Measurements from ENCODE around the gene FAM120B. TPM values are rescaled to one million over a fixed set of nuclear protein-coding genes. Genes with fewer than 3 reads are reported as not detected.
"Not testable (repeated sequence)": the region's sequence is repeated elsewhere in the genome, so short reads cannot be mapped to it uniquely, and the experiment has no call there.

Gene FAM120B
- total RNA-seq, 1 donor, result 18.7 TPM

DNA sequence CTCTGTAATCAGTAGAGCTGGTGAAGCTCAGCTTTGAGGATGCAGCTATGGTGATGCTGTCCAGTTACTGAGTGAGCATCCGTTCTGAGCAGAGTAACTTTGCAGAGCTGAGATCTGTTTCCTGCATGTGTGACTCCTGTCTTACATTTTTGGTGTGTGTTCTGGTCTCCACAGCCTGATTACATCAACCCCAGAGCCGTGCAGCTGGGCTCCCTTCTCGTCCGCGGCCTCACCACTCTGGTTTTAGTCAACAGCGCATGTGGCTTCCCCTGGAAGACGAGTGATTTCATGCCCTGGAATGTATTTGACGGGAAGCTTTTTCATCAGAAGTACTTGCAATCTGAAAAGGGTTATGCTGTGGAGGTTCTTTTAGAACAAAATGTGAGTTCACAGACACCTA is 81.6 kb downstream of the FAM120B start:
- H3K27me3 ChIP-seq (ENCODE audit: insufficient read depth, low read length), result no peaks in the 10 kb centered on the region
- H3K9me3 ChIP-seq (ENCODE audit: low read depth, low read length), result no peaks in the 10 kb centered on the region
- no peaks in the 10 kb centered on the region for H3K4me1 ChIP-seq (ENCODE audit: insufficient read depth, low read length)
- H3K4me3 ChIP-seq (ENCODE audit: low read length), result no peak overlapping the region

DNA sequence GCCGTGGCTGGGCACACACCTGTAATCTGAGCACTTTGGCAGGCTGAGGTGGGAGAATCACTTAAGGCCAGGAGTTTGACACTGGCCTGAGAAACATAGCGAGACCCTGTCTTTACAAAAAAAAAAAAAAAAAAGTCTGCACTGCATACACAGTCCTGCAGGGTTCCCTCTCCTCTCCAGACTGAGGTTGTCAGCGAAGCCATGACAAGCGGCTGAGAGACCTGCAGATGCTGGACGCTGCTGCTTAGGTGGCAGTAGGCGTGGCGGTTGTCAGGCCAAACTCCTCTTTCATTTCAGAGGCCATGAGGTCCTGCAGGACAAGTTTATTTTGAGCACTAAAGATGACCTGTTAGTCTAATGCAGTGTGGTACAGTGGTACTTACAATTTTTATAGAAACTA is 86.5 kb downstream of the FAM120B start:
- H3K9me3 ChIP-seq (ENCODE audit: low read depth, low read length), result no peaks in the 10 kb centered on the region
- H3K27me3 ChIP-seq (ENCODE audit: insufficient read depth, low read length), result no peaks in the 10 kb centered on the region
- H3K4me1 ChIP-seq (ENCODE audit: insufficient read depth, low read length), result no peaks in the 10 kb centered on the region
- H3K4me3 ChIP-seq (ENCODE audit: low read length), result no peak overlapping the region

DNA sequence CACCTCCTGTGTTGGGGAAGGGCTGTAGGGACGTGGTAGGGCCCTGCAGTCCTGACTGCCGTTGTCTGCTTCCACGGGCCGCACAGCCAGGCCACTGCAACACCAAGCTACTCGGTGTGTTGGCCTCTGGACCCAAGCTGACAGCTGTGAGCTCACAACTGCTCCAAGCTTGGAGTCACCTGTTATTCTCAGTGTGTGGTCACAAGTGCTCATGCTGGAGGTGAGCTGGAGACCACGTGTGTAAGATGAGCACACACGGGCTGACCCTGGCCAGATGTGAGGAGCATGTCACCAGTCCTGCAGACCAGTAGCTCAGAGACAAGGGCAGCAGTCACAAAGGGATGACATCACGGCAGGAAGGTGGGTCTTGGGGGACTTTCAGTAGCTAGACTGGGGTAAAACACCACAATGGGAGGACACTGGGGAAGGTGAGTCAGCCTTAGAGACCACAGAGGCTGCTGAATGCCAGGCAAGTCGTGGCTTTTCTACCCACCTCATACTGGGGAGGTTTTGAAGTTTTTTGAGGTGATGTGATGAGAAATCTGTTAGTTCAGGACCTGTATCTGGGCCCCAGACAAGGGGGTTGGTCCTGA is 87.3 kb downstream of the FAM120B start:
- H3K27me3 ChIP-seq (ENCODE audit: insufficient read depth, low read length), result no peaks in the 10 kb centered on the region
- H3K9me3 ChIP-seq (ENCODE audit: low read depth, low read length), result no peaks in the 10 kb centered on the region
- no peak overlapping the region for H3K4me3 ChIP-seq (ENCODE audit: low read length)
- H3K4me1 ChIP-seq (ENCODE audit: insufficient read depth, low read length), result no peaks in the 10 kb centered on the region

DNA sequence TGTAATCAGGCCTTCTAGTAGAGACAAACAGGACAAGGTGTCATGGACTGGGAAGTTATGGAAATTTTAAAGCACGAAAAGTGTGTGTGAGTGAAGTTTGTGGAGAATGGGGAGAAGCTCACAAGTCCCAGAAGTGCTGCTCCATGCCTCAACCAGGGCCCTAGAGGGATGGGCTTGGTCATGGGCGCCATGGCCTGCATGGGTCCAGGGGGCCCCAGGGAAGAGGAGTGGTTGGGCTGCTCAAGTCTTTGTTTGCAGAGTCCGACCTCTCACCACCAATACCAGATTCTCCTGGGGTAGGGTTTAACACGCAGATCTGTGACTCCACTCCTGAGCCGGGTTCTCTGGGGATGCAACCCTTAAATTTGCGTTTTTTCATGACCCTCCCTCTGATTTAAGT is 88.4 kb downstream of the FAM120B start:
- H3K4me3 ChIP-seq (ENCODE audit: low read length), result no peak overlapping the region
- H3K4me1 ChIP-seq (ENCODE audit: insufficient read depth, low read length), result no peaks in the 10 kb centered on the region
- no peaks in the 10 kb centered on the region for H3K9me3 ChIP-seq (ENCODE audit: low read depth, low read length)
- no peaks in the 10 kb centered on the region for H3K27me3 ChIP-seq (ENCODE audit: insufficient read depth, low read length)

DNA sequence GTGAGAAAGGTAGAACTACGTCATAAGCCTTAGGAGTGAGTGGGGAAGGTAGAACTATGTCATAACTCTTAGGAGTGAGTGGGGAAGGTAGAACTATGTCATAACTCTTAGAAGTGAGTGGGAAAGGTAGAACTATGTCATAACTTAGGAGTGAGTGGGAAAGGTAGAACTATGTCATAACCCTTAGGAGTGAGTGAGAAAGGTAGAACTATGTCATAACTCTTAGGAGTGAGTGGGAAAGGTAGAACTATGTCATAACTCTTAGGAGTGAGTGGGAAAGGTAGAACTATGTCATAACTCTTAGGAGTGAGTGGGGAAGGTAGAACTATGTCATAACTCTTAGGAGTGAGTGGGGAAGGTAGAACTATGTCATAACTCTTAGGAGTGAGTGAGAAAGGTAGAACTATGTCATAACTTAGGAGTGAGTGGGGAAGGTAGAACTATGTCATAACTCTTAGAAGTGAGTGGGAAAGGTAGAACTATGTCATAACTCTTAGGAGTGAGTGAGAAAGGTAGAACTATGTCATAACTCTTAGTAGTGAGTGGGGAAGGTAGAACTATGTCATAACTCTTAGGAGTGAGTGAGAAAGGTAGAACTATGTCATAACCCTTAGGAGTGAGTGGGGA is 92.3 kb downstream of the FAM120B start:
- H3K4me1 ChIP-seq (ENCODE audit: insufficient read depth, low read length); H3K27me3 ChIP-seq (ENCODE audit: insufficient read depth, low read length); H3K4me3 ChIP-seq (ENCODE audit: low read length); H3K9me3 ChIP-seq (ENCODE audit: low read depth, low read length): not testable (repeated sequence)

DNA sequence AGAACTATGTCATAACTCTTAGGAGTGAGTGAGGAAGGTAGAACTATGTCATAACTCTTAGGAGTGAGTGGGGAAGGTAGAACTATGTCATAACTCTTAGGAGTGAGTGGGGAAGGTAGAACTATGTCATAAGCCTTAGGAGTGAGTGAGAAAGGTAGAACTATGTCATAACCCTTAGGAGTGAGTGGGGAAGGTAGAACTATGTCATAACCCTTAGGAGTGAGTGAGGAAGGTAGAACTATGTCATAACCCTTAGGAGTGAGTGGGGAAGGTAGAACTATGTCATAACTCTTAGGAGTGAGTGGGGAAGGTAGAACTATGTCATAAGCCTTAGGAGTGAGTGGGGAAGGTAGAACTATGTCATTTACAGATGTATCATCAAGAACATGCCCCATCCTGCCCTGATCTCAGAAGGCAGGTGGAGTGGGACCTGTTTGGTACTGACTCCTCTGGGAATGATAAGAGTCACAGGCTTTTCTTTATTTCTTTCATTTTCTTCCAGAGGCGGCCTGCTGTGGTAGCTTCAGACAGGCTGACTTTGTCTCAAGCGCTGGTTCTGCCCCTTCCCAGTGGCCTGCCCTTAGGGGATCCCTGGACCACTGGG is 93.5 kb downstream of the FAM120B start:
- not testable (repeated sequence) for H3K27me3 ChIP-seq (ENCODE audit: insufficient read depth, low read length); H3K4me3 ChIP-seq (ENCODE audit: low read length); H3K4me1 ChIP-seq (ENCODE audit: insufficient read depth, low read length); H3K9me3 ChIP-seq (ENCODE audit: low read depth, low read length)

DNA sequence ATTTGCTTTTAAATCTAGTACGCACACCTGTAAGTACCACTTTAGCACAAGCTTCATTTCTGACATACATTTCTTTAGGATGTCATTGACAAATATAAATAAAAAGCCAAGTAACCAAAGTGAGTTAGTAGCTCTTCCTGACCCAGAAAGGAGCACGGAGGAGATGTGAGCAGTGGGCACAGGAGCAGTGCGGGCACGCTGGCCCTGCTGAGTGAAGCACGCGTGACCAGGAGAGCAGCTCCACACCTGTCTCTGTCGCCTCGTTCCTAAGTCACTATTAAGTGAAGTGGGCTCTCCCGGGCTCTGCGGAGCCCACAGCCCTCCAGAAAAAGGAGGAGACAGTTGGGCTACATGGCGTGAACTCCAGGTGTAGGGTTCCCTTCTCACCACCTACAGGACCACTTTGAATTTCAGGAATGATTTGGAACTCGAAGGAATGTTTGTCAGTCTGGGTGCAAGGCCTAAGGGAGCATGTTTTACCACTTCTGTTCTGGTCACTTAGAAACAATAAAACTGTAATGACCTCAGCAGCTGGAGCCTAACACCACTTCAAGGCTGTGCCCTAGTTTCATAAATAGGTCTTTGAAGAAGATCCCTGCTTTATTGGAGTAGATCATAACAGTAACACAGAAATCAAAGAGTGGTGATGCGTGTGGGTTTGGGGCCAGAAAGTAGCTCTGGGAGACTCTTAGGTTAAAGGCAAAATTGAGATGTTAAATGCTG is 95.9 kb downstream of the FAM120B start:
- Histone ChIP-seq H3K4me1 (ENCODE audit: insufficient read depth, low read length) (no peaks in the 10 kb centered on the region), H3K4me3 (ENCODE audit: low read length) (no peak overlapping the region), H3K27me3 (ENCODE audit: insufficient read depth, low read length) (no peaks in the 10 kb centered on the region), H3K9me3 (ENCODE audit: low read depth, low read length) (no peaks in the 10 kb centered on the region)

DNA sequence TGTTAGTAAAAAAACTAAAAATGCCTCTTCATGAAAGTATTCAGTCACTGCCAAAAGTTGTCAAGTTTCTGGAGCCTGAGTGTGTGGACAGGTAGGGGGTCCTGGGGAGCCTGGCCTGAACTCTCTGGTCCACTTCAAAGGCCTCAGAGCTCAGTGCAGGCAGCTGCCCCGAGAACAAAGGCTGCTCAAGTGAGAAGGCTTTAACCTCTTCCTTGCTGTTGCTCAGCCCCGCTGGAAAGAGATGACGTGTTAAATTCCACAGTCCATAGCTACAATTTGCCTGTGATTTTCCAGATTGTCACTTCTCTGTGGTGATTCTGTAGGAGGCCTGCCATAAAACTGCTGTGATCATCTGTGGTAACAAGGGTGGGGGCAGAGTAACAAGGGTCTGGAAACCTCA is 96.9 kb downstream of the FAM120B start:
- no peaks in the 10 kb centered on the region for H3K9me3 ChIP-seq (ENCODE audit: low read depth, low read length)
- H3K4me3 ChIP-seq (ENCODE audit: low read length), result no peak overlapping the region
- H3K4me1 ChIP-seq (ENCODE audit: insufficient read depth, low read length), result no peaks in the 10 kb centered on the region
- H3K27me3 ChIP-seq (ENCODE audit: insufficient read depth, low read length), result no peaks in the 10 kb centered on the region

DNA sequence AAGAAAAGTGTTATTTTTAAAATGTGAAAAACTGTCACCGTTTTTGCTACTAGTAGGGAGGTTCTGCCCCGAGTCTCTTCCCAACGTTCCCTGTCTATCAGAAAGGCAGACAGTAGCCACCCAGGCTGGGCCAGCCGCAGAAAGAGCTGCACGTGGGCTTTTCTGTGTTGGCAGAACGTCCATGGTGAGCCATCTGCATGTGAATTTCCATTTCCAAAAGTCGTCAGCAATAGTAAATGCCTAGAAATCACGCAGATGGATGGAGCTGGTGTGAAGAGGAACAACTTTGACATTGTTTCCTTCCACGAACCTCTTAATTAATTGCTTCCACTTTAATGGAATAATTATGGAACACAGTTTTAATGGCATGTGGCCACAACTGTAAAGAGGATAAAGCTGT is 97.5 kb downstream of the FAM120B start:
- H3K9me3 ChIP-seq (ENCODE audit: low read depth, low read length), result no peaks in the 10 kb centered on the region
- H3K4me3 ChIP-seq (ENCODE audit: low read length), result no peak overlapping the region
- H3K4me1 ChIP-seq (ENCODE audit: insufficient read depth, low read length), result no peaks in the 10 kb centered on the region
- H3K27me3 ChIP-seq (ENCODE audit: insufficient read depth, low read length), result no peaks in the 10 kb centered on the region

DNA sequence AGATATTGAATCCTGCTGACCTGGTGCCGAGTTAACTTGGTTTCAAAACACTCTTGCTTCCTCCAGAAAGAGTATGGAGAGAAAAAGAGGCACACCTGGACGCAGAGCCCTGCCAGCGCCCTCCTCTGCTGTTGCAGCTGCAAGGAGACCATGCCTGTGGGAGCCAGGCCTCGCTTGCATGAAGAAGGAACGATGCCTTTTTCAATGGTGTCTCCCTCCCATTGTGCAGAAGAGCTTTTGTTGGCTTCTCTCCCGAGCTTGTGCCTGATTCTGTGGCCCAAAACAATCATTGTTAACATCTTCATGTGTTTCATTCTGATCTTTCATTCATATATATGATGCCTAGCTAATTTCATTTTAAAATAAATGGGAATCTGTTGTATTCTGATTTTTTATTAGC is 98.1 kb downstream of the FAM120B start:
- H3K4me3 ChIP-seq (ENCODE audit: low read length), result no peak overlapping the region
- H3K27me3 ChIP-seq (ENCODE audit: insufficient read depth, low read length), result no peaks in the 10 kb centered on the region
- H3K4me1 ChIP-seq (ENCODE audit: insufficient read depth, low read length), result no peaks in the 10 kb centered on the region
- H3K9me3 ChIP-seq (ENCODE audit: low read depth, low read length), result no peaks in the 10 kb centered on the region

DNA sequence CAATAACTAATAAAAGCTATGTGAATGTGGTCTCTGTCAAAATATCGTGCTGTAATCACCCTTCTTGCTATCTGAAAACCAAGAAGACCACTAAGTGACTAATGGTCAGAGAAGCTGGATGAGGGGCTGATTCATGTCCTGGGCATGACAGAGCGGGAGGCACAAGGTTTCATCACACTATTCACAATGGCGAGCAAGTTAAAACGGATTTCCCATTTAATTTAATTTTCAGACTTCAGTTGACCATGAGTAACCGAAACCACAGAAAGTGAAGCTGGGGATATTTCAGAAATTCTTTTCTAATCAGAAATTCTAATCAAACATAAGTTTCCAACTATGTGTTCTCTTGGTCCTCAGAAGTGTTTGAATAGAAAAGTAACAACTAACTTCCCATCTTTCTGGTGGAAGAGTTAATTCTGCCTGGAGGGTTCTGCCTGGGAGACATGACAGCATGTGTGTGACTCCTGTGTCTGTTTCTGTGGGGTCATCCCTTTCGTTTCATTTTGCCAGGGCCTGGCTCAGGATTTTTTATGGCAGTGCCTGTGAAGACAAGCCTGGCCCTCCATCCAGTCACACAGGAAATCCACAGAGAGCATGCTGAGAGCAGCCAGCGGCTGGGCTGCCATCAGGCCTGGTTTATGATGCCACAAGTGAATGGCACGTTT is 98.9 kb downstream of the FAM120B start:
- Histone ChIP-seq H3K4me1 (ENCODE audit: insufficient read depth, low read length) (no peaks in the 10 kb centered on the region), H3K4me3 (ENCODE audit: low read length) (no peak overlapping the region), H3K9me3 (ENCODE audit: low read depth, low read length) (no peaks in the 10 kb centered on the region), H3K27me3 (ENCODE audit: insufficient read depth, low read length) (no peaks in the 10 kb centered on the region)

DNA sequence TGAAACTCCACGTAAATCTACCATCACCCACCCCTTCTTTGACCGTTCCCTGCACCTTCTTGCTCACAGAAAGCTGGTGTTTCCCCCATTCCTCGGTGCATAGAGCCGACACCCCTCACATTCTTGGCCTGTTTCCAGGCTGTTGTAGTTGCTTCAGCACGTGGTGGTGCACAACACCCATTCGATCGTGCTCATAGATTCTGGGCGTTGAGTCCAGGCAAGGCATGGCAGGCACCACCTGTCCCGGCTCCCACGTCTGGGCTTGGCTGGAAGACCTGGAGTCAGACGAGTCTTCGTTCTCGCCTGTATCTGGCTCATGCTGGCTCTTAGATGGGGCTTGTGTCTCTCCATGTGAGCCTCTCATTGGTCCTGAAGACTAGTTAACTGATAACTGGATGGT is 100.6 kb downstream of the FAM120B start:
- H3K27me3 ChIP-seq (ENCODE audit: insufficient read depth, low read length), result no peaks in the 10 kb centered on the region
- H3K9me3 ChIP-seq (ENCODE audit: low read depth, low read length), result peaks cover 6% of the 10 kb centered on the region
- no peak overlapping the region for H3K4me3 ChIP-seq (ENCODE audit: low read length)
- no peaks in the 10 kb centered on the region for H3K4me1 ChIP-seq (ENCODE audit: insufficient read depth, low read length)

DNA sequence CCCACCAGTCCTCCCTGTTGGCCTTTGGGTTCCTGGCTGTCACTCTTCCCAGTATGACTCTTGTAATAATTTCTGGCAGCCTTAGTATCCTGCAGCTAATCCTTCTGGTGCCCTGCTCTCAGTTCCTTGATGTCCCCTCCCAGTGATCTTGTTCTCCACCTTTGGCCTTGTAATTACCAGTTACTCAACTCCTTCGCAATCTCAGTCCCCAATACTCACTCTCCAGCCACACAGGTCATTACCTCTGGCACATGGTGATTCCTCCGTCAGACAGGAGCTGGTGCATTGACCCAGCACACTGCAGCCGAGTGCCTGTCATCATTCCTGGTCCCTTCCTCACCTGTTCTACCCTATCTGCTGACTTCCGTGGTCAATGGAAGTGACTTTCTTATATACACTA is 101.4 kb downstream of the FAM120B start:
- peaks cover 6% of the 10 kb centered on the region for H3K9me3 ChIP-seq (ENCODE audit: low read depth, low read length)
- H3K4me3 ChIP-seq (ENCODE audit: low read length), result no peak overlapping the region
- no peaks in the 10 kb centered on the region for H3K27me3 ChIP-seq (ENCODE audit: insufficient read depth, low read length)
- no peaks in the 10 kb centered on the region for H3K4me1 ChIP-seq (ENCODE audit: insufficient read depth, low read length)

DNA sequence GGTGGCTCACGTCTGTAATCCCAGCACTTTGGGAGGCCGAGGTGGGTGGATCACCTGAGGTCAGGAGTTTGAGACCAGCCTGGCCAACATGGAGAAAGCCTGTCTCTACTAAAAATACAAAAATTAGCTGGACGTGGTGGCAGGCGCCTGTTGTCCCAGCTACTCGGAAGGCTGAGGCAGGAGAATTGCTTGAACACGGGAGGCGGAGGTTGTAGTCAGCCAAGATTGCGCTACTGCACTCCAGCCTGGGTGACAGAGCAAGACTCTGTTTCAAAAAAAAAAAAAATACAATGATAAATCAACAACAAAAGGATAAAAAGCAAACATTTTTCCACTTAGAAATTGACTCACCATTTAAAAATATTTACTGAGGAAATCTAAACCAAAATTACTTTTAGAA is 103.2 kb downstream of the FAM120B start:
- not testable (repeated sequence) for H3K27me3 ChIP-seq (ENCODE audit: insufficient read depth, low read length); H3K9me3 ChIP-seq (ENCODE audit: low read depth, low read length); H3K4me1 ChIP-seq (ENCODE audit: insufficient read depth, low read length); H3K4me3 ChIP-seq (ENCODE audit: low read length)

DNA sequence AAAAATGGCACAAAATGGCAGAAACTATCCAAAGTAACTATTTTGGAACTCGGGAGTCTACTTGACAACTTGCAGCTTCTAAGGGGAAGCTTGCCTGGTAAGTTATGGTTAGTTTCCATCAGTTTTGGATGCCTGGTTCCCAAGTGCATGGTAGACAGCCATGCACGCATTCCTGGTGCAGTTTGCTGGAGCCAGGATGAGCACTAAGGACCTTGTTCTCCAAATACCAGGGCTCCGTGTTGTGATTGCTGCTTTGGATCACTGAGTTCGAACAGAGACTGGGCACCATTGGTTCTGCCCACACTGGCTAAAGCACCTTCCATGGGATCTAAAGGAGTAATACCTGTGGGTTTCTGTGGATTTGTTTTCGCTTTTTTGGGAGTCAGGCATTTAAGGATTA is 103.7 kb downstream of the FAM120B start:
- H3K4me3 ChIP-seq (ENCODE audit: low read length), result no peak overlapping the region
- no peaks in the 10 kb centered on the region for H3K27me3 ChIP-seq (ENCODE audit: insufficient read depth, low read length)
- no peaks in the 10 kb centered on the region for H3K4me1 ChIP-seq (ENCODE audit: insufficient read depth, low read length)
- peaks cover 6% of the 10 kb centered on the region for H3K9me3 ChIP-seq (ENCODE audit: low read depth, low read length)
